Measurements from ENCODE around the gene CCDC149.

CCDC149 gene

GRCh38 chr4:24956091-24956490 lies 43.2 kb upstream of the CCDC149 start (continued):
- TF ChIP-seq TSHZ2 (CRISPR knock-in tag; IDR thresholded peaks at IDR 0.05) = no peak
- no peak for TF ChIP-seq GLIS3 (CRISPR knock-in tag; IDR thresholded peaks at IDR 0.05)
- TF ChIP-seq ZFP30 (CRISPR knock-in tag; IDR thresholded peaks at IDR 0.05) = no peak
- TF ChIP-seq SNAI2 (CRISPR knock-in tag; IDR thresholded peaks at IDR 0.05) = no peak
- TF ChIP-seq ZNF565 (CRISPR knock-in tag; conservative IDR thresholded peaks at IDR 0.05; ENCODE audit: low read depth) = no peak
- no peak for TF ChIP-seq ZC3H10 (CRISPR knock-in tag; IDR thresholded peaks at IDR 0.05)
- no peak for TF ChIP-seq CSDC2 (CRISPR knock-in tag; IDR thresholded peaks at IDR 0.05)
- TF ChIP-seq ZNF70 (CRISPR knock-in tag; IDR thresholded peaks at IDR 0.05) = no peak
- no peak for TF ChIP-seq ARNTL (CRISPR knock-in tag; IDR thresholded peaks at IDR 0.05; ENCODE audit: borderline replicate concordance, low read depth)
- no peak for TF ChIP-seq TOX (CRISPR knock-in tag; IDR thresholded peaks at IDR 0.05; ENCODE audit: borderline replicate concordance)
- no peak for TF ChIP-seq PATZ1 (CRISPR knock-in tag; IDR thresholded peaks at IDR 0.05; ENCODE audit: borderline replicate concordance)
- TF ChIP-seq OSR1 (CRISPR knock-in tag; IDR thresholded peaks at IDR 0.05) = no peak
- TF ChIP-seq CSRNP3 (CRISPR knock-in tag; IDR thresholded peaks at IDR 0.05) = no peak

- no peak for ATAC-seq
- TF ChIP-seq CSDC2 (CRISPR knock-in tag; IDR thresholded peaks at IDR 0.05) (no peak), ZNF8 (CRISPR knock-in tag; IDR thresholded peaks at IDR 0.05) (no peak), ZFP3 (CRISPR knock-in tag; IDR thresholded peaks at IDR 0.05) (no peak), SNAI2 (CRISPR knock-in tag; IDR thresholded peaks at IDR 0.05) (no peak), ZFP30 (CRISPR knock-in tag; IDR thresholded peaks at IDR 0.05) (no peak), BACH2 (CRISPR knock-in tag; IDR thresholded peaks at IDR 0.05; ENCODE audit: borderline replicate concordance) (no peak), OSR1 (CRISPR knock-in tag; IDR thresholded peaks at IDR 0.05) (no peak), ZNF565 (CRISPR knock-in tag; conservative IDR thresholded peaks at IDR 0.05; ENCODE audit: low read depth) (no peak), ZNF70 (CRISPR knock-in tag; IDR thresholded peaks at IDR 0.05) (no peak), ESRRG (CRISPR knock-in tag; IDR thresholded peaks at IDR 0.05) (no peak), TOX (CRISPR knock-in tag; IDR thresholded peaks at IDR 0.05; ENCODE audit: borderline replicate concordance) (no peak)
- TF ChIP-seq, protein P1, sequence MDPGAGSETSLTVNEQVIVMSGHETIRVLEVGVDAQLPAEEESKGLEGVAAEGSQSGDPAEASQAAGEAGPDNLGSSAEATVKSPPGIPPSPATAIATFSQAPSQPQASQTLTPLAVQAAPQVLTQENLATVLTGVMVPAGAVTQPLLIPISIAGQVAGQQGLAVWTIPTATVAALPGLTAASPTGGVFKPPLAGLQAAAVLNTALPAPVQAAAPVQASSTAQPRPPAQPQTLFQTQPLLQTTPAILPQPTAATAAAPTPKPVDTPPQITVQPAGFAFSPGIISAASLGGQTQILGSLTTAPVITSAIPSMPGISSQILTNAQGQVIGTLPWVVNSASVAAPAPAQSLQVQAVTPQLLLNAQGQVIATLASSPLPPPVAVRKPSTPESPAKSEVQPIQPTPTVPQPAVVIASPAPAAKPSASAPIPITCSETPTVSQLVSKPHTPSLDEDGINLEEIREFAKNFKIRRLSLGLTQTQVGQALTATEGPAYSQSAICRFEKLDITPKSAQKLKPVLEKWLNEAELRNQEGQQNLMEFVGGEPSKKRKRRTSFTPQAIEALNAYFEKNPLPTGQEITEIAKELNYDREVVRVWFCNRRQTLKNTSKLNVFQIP (CRISPR knock-in tag; IDR thresholded peaks at IDR 0.05; ENCODE audit: borderline replicate concordance, low read depth) = no peak
- TF ChIP-seq, protein P2, sequence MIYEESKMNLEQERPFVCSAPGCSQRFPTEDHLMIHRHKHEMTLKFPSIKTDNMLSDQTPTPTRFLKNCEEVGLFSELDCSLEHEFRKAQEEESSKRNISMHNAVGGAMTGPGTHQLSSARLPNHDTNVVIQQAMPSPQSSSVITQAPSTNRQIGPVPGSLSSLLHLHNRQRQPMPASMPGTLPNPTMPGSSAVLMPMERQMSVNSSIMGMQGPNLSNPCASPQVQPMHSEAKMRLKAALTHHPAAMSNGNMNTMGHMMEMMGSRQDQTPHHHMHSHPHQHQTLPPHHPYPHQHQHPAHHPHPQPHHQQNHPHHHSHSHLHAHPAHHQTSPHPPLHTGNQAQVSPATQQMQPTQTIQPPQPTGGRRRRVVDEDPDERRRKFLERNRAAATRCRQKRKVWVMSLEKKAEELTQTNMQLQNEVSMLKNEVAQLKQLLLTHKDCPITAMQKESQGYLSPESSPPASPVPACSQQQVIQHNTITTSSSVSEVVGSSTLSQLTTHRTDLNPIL (CRISPR knock-in tag; IDR thresholded peaks at IDR 0.05; ENCODE audit: low read depth) = no peak
Measured at GRCh38 chr4:24952667-24953066, 39.8 kb upstream of the CCDC149 start.

DNA sequence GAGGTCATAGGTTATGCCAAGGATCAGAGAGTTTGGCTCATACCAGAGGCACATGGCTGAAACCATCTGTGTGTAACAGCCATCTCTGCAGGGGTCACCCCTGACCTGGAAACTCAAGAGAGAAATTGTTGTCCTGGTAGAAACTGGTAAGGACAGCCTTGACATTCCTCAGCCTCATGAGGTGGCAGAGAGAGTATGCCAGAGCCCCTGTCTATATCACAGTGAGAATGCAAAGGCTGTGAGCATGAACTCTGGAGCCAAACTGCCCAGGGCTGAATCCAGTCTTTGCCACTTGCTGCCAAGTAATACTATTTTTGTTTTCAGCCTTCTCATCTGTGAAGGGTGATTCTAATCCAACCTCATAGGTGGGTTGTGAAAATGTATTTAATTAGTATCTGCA lies 37.1 kb upstream of the CCDC149 start:
- no peak for ATAC-seq
- TF ChIP-seq GLIS3 (CRISPR knock-in tag; IDR thresholded peaks at IDR 0.05) = no peak
- TF ChIP-seq, protein P2 (CRISPR knock-in tag; IDR thresholded peaks at IDR 0.05; ENCODE audit: low read depth) = no peak
- TF ChIP-seq BACH2 (CRISPR knock-in tag; IDR thresholded peaks at IDR 0.05; ENCODE audit: borderline replicate concordance) = no peak
- no peak for TF ChIP-seq CSRNP3 (CRISPR knock-in tag; IDR thresholded peaks at IDR 0.05)
- no peak for TF ChIP-seq ISL1 (CRISPR knock-in tag; IDR thresholded peaks at IDR 0.05)
- no peak for TF ChIP-seq PATZ1 (CRISPR knock-in tag; IDR thresholded peaks at IDR 0.05; ENCODE audit: borderline replicate concordance)
- TF ChIP-seq ZFP30 (CRISPR knock-in tag; IDR thresholded peaks at IDR 0.05) = no peak

Measured in SK-N-SH treated with all-trans-retinoic acid at 6 μM for 48 hours (cell line).